GM23248 (cell line): ENCODE results near the gene FOXD1.

ENCODE experiments used
- EZH2 ChIP-seq: fragments of 200-600 bp; sonication (generic); IDR thresholded peaks from 2 replicates; pipeline ENCODE4 v1.6.1; 2018; ENCODE audit warnings: antibody characterized with exemption, mild to moderate bottlenecking; ENCODE audit not compliant: insufficient read depth, poor library complexity, severe bottlenecking
- EZH2phosphoT487 ChIP-seq: fragments of 200-600 bp; sonication (generic); IDR thresholded peaks from 2 replicates; pipeline ENCODE4 v1.6.1; 2018; ENCODE audit warnings: antibody characterized with exemption, moderate library complexity, mild to moderate bottlenecking, low read depth; ENCODE audit not compliant: insufficient read depth

GRCh38 chr5:73443829-73444498 is 4.6 kb downstream of the FOXD1 start:
- no peak for TF ChIP-seq EZH2
- no peak for TF ChIP-seq EZH2phosphoT487
